Cardiac septum (tissue), 1 donor: ENCODE results near the gene MYO1E. TPM values are rescaled to one million over a fixed set of nuclear protein-coding genes. Genes with fewer than 3 reads are reported as not detected.

Source experiments
- DNase-seq: peaks from one replicate; pipeline ENCODE4 v3.0.0-alpha.2; 2020; ENCODE audit warnings: low spot score
- intact Hi-C: fragments of 100-400 bp; cut with DNase I; formaldehyde crosslinking; loops from one replicate; pipeline ENCODE4 v1.14.0; 2022
- total RNA-seq: library from RNA; stranded (reverse); fragmentation: NEBNext Ultra II Directional; extraction: Animal tissue kit (Norgen Biotek cat#: 25700); gene quantifications from one replicate; pipeline ENCODE4 v1.2.1, GENCODE V29; 2021
- donor health status: DM: no; HTN: no; CAD: no.

Gene MYO1E
- total RNA-seq, 1 donor from 2014 or later = 41.0 TPM

GRCh38 chr15:59251001-59251845, 121.4 kb downstream of the MYO1E start:
- intact Hi-C loops = no loop called here
- no peak for DNase-seq

- intact Hi-C loops = no loop called here
- no peak for DNase-seq
Observed at GRCh38 chr15:59250249-59250648, 122.4 kb downstream of the MYO1E start.

GRCh38 chr15:59249816-59250215, 122.9 kb downstream of the MYO1E start:
- intact Hi-C loops = loop anchor here (10.0 kb wide), 2 partner anchors 125 to 185 kb away; partner anchors contain the start of genes FAM81A and MYO1E

GRCh38 chr15:59247364-59247763, 125.3 kb downstream of the MYO1E start:
- no peak for DNase-seq

More at GRCh38 chr15:59249816-59250215, 122.9 kb downstream of the MYO1E start:
- no peak for DNase-seq

GRCh38 chr15:59245559-59245958, 127.1 kb downstream of the MYO1E start:
- DNase-seq = no peak
- intact Hi-C loops = loop anchor here (10.0 kb wide), 2 partner anchors 129 to 189 kb away; partner anchors contain the start of genes FAM81A and MYO1E

More at GRCh38 chr15:59247364-59247763, 125.3 kb downstream of the MYO1E start:
- intact Hi-C loops = loop anchor here (2.0 to 10.0 kb wide), 3 partner anchors 127 to 245 kb away; partner anchors contain the start of genes FAM81A and MYO1E

- no peak for DNase-seq
- intact Hi-C loops = loop anchor here (10.0 kb wide), 2 partner anchors 130 to 190 kb away; partner anchors contain the start of genes FAM81A and MYO1E
Observed at GRCh38 chr15:59244337-59244736, 128.3 kb downstream of the MYO1E start.

- no peak for DNase-seq
- intact Hi-C loops = loop anchor here (10.0 kb wide), 2 partner anchors 131 to 191 kb away; partner anchors contain the start of genes FAM81A and MYO1E
Observed at GRCh38 chr15:59243622-59244021, 129.0 kb downstream of the MYO1E start.

GRCh38 chr15:59242649-59243048, 130.0 kb downstream of the MYO1E start:
- intact Hi-C loops = loop anchor here (10.0 kb wide), 2 partner anchors 132 to 192 kb away; partner anchors contain the start of genes FAM81A and MYO1E
- no peak for DNase-seq

- DNase-seq = no peak
- intact Hi-C loops = loop anchor here (10.0 kb wide), 2 partner anchors 135 to 195 kb away; partner anchors contain the start of genes FAM81A and MYO1E
Observed at GRCh38 chr15:59240036-59240435, 132.6 kb downstream of the MYO1E start.

- no peak for DNase-seq
- intact Hi-C loops = no loop called here
Observed at GRCh38 chr15:59237924-59238331, 134.7 kb downstream of the MYO1E start.

GRCh38 chr15:59237119-59237855, 135.4 kb downstream of the MYO1E start:
- intact Hi-C loops = no loop called here

GRCh38 chr15:59236394-59236793, 136.3 kb downstream of the MYO1E start:
- no peak for DNase-seq
- intact Hi-C loops = no loop called here

More at GRCh38 chr15:59237119-59237855, 135.4 kb downstream of the MYO1E start:
- DNase-seq = no peak

GRCh38 chr15:59232476-59232875, 140.2 kb downstream of the MYO1E start:
- intact Hi-C loops = no loop called here
- DNase-seq = no peak

- intact Hi-C loops = no loop called here
- no peak for DNase-seq
Observed at GRCh38 chr15:59230531-59231055, 142.1 kb downstream of the MYO1E start.

- intact Hi-C loops = no loop called here
- no peak for DNase-seq
Observed at GRCh38 chr15:59229453-59229852, 143.2 kb downstream of the MYO1E start.

- intact Hi-C loops = no loop called here
- DNase-seq = no peak
Observed at GRCh38 chr15:59229015-59229414, 143.7 kb downstream of the MYO1E start.

- intact Hi-C loops = no loop called here
- no peak for DNase-seq
Observed at GRCh38 chr15:59227021-59227420, 145.7 kb downstream of the MYO1E start.

GRCh38 chr15:59224474-59224873, 148.2 kb downstream of the MYO1E start:
- intact Hi-C loops = no loop called here
- no peak for DNase-seq

GRCh38 chr15:59223736-59224135, 148.9 kb downstream of the MYO1E start:
- intact Hi-C loops = no loop called here
- DNase-seq = no peak
